Erythroblast (primary cell): ENCODE measurements around the gene RHOBTB3.

Source experiments
- GATA1 ChIP-seq: IDR thresholded peaks from 2 replicates; pipeline ENCODE4 v1.6.1; 2011; ENCODE audit warnings: low read depth, mild to moderate bottlenecking, control low read depth, low read length, moderate library complexity
- POLR2A ChIP-seq: IDR thresholded peaks from 2 replicates; pipeline ENCODE4 v1.6.1; 2011; ENCODE audit warnings: mild to moderate bottlenecking, low read length

GRCh38 chr5:95759634-95760033, 28.5 kb downstream of the RHOBTB3 start:
- TF ChIP-seq POLR2A: no peak
- no peak for TF ChIP-seq GATA1
